ENCODE data around the gene GRB10.

Gene GRB10

DNA sequence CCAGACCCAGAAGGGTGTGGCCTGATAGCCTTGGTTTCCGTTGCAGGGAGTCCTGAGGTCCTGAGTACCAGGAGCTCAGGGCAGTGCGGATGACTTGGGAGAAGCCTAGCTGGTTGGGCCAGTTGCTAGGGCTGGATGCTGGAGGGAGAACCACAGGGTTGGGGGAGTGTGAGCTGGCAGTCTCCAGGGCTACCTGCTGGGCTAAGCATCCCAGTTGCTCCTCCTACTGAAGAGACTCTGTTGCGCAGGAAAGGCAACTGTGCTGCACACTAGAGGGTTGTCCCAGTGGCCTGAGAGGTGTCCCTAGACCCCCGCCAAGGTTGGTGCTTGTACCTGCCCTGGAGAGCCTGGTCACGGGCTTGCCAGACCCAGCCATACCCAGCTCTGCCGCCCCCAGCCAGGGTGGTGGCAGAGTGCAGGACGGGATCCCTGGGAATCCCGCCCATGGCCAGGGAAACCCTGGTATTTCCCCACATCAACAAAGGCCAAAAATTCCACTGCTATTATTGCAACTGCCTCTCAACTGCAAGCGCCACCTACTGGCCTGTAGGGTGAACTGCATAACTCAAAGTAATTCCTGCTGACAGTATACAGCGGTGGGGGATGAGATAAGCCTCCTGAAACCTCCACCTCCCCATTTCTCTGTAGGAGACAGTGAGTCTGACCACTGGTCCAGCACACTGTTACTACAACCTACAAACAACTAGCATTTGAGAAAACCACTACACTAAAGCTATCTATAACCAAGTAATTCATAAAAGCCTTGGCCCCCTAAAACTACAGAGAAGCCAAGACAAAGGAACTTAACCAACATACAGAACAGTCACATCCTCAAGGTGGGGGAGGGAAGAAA is 149.9 kb downstream of the GRB10 start:
- DNase-seq (ENCODE audit: low read depth) = peak; percentile 7

DNA sequence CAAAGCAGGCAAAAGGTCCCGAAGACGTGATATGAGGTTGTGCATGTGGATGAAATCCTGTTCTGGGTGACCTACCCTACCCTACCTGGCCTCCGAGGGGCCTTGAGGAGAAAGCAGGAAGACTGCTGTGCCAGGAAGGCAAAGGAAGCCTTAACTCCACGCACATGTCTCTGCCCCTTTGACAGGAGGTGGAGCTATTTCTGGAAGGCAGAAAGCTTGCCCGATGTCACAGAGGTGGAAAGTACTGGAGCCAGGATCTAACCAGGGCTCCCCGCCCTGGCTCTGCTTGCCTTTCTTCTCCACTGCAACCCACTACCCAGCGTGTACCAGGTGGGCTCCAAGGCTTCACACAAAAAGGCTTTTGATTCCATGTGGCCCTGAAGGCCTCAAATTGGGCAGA is 151.1 kb downstream of the GRB10 start:
- no peak for DNase-seq (ENCODE audit: low read depth)

GRCh38 chr7:50631100-50631499 is 151.6 kb downstream of the GRB10 start:
- no peak for DNase-seq (ENCODE audit: low read depth)

- no peak for DNase-seq (ENCODE audit: low read depth)
These were observed 153.3 kb downstream of the GRB10 start for GRCh38 chr7:50629238-50629901.

DNA sequence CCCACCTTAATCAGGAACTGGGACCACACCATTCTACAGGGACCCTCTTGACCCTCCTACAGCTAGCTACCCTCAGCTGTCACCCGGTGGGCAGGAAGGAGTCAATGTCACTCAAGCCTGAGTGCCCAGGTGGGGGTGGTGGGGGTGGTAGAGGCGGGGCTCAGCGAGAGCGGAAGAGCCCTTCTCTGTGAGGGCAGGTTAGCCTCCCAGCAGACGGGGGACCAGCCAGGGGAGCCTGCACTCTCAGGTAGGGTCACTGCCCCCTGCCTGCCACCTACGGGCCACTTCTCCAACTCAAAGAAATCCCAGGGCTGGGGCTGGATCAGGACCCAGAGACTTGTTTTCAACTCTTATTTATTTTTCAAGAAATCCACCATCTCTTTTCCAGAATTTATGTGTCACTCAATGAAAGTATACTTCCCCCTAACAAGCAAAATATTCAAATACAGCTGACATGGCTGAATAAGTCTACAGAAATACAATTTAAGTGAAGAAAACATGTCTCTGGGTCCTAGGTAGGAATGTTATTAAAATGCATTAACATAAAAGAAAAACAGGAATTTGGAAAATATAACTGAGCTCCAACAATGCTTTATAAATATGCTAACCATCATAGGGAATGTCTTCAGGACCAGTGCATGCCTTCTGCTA is 154.1 kb downstream of the GRB10 start:
- no peak for DNase-seq (ENCODE audit: low read depth)

- DNase-seq (ENCODE audit: low read depth) = no peak
These were observed 154.8 kb downstream of the GRB10 start for GRCh38 chr7:50627824-50628361.

DNA sequence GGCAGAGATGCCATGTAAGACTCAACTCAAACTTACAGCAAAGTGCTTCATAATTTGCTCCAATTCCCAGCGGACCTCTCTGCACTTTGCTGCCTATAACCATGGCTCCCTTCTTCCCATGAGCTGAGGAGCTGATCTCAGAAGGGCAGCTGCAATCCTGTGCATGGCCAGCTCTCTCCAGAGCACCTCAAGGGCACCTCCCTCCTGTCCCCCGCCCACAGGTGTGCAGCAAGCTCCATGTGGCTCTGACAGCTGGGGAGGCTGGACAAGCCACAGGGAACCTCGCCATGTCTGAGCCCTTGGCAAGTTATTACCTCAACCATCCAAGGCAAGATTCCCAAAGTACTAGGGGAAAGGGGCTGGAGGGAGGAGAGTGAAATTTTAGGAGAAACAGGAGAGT is 156.4 kb downstream of the GRB10 start:
- DNase-seq (ENCODE audit: low read depth) = no peak

GRCh38 chr7:50625360-50625759 is 157.3 kb downstream of the GRB10 start:
- no peak for DNase-seq (ENCODE audit: low read depth)

DNA sequence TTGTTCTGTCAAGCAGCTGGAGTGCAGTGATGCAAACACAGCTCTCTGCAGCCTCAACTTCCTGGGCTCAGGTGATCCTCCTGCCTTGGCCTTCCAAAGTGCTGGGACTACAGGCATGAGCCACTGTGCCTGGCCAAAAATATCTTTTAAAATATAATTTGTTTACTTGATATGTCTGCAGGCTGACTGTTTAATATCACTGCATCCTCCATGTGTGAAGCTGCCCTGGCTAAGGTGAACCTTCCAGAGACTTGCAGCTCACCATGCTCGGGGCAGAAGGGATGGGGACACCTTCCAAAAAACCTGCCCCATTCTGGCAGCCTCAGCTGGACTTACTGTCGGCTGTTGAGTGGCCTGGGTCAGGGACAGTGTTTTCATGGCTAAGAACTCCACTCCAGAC is 159.9 kb downstream of the GRB10 start:
- no peak for DNase-seq (ENCODE audit: low read depth)

- DNase-seq (ENCODE audit: low read depth) = no peak
These were observed 160.7 kb downstream of the GRB10 start for GRCh38 chr7:50621973-50622490.

- DNase-seq (ENCODE audit: low read depth) = no peak
These were observed 161.5 kb downstream of the GRB10 start for GRCh38 chr7:50621206-50621605.

DNA sequence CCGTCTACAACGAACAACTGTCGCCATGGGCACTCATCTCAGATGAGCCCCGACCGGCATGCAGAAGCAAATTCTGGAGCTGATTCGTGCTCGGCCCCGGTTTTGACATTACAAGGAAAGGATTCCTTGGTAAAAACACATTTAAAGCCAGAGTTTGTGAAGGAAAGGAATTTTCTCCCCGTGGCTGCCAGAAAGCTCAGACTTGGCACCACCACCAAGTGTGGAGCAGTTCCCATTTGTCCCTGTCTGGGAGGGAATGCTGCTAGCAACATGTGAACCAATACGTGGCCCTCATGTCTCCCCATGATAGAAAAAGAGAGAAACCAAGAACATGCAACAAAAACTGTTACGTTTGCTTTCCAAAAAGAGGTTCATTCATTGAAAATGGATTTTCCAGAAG is 162.3 kb downstream of the GRB10 start:
- DNase-seq (ENCODE audit: low read depth) = no peak

DNA sequence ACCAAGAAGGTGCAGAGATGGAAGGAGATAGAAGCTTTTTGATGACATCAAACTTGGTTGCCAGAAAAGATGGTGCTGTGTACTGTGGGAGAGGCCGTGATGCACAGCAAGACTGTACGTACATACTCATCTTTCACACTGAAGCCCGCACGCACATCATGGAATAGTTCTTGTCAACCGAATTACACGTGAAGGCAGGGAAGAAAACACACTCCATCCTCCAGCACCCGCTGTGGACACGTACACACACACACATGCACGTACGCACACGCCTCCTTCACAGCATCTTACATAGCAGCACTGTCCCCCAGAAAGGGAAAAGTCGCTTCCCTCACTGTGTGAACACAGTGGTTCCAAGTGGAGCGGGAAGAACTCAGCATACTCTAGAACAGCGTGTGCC is 163.0 kb downstream of the GRB10 start:
- DNase-seq (ENCODE audit: low read depth) = no peak

GRCh38 chr7:50618281-50618680 is 164.4 kb downstream of the GRB10 start:
- no peak for DNase-seq (ENCODE audit: low read depth)

DNA sequence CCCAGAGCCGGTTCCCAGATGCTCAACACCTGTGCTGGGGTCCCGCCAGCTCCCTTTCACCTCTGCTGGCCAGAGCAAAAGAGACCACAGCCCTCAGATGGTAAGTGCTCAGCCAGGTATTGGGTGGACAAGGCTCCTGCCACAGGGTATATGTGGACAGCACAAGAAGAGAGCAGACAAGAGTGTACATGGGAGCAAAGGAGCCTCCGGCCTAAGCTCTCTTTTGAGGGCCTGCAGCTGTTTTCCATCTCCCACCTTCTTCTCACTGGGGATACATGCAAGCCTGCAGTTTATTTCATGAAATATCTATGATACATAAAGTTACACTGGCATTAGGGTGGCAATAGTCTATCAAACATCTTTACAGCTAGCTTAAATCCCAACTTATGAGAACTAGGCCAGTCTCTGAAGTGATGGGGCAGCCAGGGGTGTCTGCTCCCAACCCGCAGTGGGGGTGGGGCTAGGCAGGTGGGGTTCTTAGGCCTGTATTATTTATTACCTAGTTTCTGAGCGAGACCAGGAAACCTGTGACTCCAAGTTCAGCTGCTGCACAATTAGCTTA is 167.1 kb downstream of the GRB10 start:
- DNase-seq (ENCODE audit: low read depth) = no peak

DNA sequence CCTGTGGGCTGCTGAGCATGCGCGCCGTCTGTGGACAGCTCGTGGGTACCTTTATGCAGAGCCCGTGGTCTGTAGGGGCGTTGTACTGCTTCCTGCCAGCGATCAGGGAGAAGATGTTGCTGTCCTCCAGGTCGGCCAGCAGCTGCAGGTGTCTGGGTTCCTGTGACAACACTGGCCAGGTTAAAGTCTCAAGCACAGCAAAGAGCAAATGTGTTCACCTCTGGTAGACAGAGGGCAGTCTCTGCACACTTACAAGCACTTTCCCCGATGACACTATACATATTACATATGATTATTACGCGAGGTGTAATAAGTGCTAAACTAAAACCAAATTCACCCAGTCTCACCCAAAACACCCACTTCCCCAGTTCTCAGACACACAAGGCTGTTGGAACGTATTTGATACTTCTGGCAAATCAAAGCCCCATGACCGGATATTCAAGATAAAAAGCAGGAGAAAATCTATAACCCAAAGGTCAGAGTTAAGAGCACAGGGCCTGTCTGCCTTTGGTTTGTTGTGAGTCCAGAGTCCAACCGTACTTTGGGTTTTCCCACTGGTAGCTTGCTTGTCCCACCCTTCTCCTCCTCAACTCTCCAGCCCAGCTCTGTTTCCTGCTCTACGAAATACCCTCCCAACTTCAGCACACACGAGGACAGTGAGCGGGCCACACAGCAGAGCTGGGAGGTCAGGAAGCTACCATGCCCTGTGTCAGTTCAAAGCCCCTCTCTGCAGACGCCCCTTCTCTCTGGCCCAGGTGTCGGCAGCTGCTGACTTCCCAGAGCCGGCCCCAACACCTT is 167.8 kb downstream of the GRB10 start:
- DNase-seq (ENCODE audit: low read depth) = no peak

GRCh38 chr7:50613473-50613872 is 169.2 kb downstream of the GRB10 start:
- DNase-seq (ENCODE audit: low read depth) = no peak

GRCh38 chr7:50612704-50613103 is 170.0 kb downstream of the GRB10 start:
- no peak for DNase-seq (ENCODE audit: low read depth)

DNA sequence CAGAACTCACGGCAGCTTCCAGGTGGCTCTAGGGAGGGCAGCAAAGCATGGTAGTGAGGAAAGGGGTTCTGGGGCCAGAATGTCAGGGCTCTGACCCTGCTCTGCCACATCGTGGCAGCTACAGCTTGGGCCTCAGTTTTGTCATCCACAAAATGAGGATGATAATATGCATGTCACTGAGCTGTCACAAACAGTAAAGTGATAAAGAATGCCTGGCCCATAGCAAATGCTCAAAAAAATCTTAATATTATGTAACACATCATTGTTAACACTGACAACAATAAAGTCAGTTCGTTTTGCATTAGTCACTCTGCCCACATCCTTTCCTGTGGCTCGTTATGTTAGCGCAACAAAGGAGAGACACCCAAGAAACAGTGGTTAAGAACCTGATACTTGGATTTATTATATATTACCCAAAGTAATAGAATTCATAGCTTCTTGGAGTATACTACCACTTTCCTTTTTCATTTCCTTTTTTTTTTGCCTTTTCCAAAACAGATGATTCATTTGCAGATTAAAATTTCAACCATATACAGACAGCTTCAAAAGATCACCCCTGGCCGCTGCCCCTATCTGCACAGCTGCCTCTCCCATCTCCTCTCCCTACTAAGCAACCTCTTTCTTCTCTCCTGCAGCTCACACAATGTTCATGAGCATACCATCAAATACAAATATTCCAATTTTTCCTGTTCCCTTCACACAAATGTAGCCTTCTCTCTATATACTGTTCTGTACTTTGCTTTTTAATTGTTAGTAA is 172.0 kb downstream of the GRB10 start:
- no peak for DNase-seq (ENCODE audit: low read depth)

DNA sequence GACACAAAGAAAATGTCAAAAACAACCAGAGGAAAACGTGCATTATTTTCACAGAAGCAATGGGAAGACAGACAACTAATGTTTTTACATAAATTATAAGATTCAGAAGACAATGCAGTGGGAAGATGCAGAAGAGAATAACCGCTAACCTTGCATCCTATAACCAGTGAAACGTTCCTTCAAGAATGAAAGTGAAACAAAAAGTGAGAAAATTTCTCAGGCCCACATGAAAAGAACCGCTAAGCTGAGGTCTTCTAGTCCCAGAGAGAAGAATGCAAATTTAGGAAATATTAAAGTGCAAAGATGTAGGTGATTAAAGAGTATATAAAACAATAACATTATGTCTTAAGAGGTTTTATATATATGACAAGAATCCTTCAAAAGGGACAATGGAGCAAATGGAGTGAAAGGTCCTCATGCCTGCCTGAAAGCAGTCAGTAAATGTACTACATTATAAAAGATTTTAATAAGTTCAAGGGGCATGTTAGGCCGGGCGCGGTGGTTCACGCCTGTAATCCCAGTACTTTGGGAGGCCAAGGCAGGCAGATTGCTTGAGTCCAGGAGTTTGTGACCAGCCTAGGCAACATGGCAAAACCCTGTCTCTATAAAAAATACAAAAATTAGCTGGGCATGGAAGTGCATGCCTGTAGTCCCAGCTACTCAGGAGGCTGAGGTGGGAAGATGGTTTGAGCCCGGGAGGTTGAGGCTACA is 174.3 kb downstream of the GRB10 start:
- no peak for DNase-seq (ENCODE audit: low read depth)
